NCI-H748 treated with DMSO at 0.1 percent for 48 hours (cell line): ENCODE data around the gene DCTN1.
"Not testable (repeated sequence)": the region's sequence is repeated elsewhere in the genome, so short reads cannot be mapped to it uniquely, and the experiment has no call there.

ENCODE experiments used
- DNase-seq: peaks from one replicate; lab custom pipeline; 2025; lab: John Stamatoyannopoulos, UW

The DCTN1 gene

GRCh38 chr2:74379851-74380789, at the start of gene DCTN1:
Gene DCTN1, minus strand, starts transcription at chr2:74380311. Its CDS starts 274 bp downstream, at chr2:74380037.
- DNase-seq = no peak

DNA sequence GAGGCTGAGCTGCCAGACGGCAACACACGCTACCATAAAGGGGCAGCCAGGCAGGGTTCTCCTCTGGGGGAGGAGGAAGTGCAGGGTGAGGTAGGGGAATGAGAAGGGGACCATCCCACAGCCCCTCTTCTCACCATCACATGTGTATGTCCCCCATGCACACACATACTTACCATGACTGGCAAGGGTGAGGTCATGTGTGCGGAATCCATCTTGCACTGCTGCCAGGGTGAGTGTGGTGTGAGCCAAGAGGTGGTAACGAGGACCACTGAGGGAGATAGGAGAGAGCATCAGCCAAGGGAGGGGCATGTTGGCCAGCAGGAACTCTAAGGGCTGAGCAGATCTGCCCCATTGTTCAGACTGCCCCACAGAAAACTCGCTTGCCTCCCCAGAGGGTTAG, 48.6 kb upstream of the DCTN1 start:
- no peak for DNase-seq

GRCh38 chr2:74427551-74427950, 47.4 kb upstream of the DCTN1 start:
- DNase-seq = no peak

DNA sequence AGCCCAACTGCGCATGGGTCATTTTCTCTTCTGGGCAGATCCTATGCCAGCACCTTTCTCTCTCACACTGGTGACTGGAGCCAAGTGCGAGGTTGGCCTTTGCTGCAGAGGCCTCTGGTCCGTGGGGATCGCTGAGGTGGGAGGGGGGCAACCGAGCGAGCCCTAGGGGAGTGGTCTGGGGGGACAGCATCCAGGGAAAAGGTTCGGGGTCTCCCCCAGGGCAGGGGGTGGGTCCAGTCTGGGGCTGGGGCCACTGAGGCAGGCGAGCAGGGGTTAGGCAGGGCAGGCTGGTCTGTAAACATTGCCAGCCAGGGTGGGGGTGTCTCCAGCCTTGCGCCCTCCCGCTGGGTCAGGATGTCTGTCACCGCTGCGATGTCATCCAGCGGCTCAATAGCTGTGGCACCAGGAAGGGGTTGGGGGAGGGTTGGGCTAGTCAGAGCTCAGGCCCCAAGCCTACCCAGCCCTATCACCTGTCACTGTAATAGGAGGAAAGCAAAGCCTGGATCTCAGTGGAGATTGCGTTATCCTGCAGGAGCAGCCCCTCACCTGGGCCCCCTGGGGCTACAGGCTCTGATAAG, 46.2 kb upstream of the DCTN1 start:
- DNase-seq = no peak

DNA sequence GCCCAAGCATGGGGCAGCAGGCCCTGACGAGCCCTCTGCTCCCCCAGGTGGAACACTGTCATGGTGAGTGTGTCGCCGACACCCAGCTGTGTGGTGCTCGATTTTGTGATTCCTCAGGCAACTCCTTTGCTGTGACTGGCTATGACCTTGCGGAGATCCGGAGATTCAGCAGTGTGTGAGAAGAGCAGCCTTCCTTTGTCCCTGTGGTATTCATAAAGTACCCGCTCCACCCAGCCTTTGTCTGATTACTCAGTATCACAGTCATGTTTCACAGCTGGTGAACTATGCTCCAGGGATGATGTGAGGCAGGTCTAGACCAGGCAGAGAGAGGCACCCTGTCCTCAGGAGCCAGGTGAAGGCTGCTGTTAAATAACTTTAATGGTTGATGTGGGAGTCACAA, 45.4 kb upstream of the DCTN1 start:
- no peak for DNase-seq

DNA sequence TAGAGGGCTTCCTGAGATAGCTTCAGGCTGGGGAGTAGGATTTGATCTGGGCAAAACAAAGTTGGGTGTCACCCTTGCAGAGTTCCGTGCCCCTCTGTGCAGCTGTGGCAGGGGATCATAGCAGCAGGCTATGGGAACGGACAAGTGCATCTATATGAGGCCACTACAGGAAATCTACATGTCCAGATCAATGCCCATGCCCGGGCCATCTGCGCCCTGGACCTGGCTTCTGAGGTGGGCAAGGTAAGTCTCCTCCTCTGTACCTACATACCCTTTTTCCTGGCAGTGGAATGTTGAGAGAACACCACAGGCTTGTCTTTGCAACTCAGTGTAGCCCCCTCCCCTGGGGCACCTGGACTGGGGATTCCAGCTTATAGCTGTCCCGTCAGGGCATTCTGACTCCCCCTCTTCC, 44.9 kb upstream of the DCTN1 start:
- DNase-seq = no peak

DNA sequence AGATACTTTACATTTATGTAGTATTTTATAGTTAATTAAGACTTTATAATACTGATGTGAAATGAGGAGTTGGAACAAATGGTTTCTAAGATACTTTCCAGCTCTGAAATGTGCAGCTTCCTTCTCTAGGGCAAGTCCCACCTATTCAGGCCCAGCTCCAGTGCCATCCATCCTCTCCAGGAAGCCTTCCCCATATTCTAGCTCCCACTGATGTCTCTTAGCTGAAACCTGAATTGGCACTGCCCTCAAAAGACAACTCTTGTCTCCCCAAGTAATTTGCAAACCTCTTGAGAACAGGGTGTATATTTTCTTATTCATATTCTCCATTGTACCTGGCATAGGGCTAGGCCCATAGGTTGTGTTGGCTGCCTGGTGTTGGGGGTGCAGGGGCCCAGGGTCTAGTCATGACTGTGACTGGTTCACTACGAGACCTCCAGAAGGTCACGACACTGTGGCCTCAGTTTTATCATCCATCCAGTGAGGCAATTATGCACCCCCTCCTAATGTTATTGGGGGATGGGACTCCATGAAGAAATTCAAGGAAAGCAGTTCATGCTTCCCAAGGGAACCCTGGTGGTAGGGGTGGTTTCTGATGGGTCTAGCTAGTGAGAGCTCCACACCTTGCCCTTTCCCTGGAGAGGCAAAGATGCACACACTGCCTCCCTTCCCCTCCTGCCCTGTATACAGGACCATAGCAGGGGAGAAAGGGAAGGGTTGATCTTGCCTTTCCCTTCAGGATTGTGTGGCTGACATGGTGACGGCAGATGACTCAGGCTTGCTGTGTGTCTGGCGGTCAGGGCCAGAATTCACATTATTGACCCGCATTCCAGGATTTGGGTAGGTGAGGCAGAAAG, 44.3 kb upstream of the DCTN1 start:
- DNase-seq = no peak

GRCh38 chr2:74423231-74424095, 43.4 kb upstream of the DCTN1 start:
- DNase-seq = no peak

- DNase-seq = peak; percentile 79
Measured at GRCh38 chr2:74421221-74421870, 41.2 kb upstream of the DCTN1 start, which contains the start of the genes C2orf81 and WDR54. Gene C2orf81, minus strand, starts transcription at chr2:74421619. Its CDS starts 59 bp downstream, at chr2:74421560. Gene WDR54, plus strand, starts transcription at chr2:74421730. Its CDS starts 424 bp downstream, at chr2:74422154.

- DNase-seq = not testable (repeated sequence)
Measured at GRCh38 chr2:74420443-74421103, 40.5 kb upstream of the DCTN1 start.

- no peak for DNase-seq
Measured at GRCh38 chr2:74420006-74420405, 39.9 kb upstream of the DCTN1 start.

DNA sequence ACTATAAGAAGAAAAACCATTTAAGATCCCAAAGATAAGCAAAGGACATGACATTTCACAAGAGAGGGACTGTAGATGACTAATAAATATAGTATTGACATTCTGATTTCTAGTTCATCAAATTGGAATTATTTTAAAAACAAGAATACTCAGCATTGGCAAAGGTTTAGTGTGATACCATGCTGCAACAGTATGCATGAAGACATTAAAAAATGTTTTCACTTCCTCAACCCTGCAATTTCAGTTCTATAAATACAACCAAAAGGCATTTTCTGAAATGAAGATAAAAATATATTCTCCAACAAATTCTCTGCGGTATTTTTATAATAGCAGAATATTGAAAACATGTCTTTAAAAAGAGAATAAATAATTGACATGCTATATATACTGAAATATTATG, 39.2 kb upstream of the DCTN1 start:
- no peak for DNase-seq

DNA sequence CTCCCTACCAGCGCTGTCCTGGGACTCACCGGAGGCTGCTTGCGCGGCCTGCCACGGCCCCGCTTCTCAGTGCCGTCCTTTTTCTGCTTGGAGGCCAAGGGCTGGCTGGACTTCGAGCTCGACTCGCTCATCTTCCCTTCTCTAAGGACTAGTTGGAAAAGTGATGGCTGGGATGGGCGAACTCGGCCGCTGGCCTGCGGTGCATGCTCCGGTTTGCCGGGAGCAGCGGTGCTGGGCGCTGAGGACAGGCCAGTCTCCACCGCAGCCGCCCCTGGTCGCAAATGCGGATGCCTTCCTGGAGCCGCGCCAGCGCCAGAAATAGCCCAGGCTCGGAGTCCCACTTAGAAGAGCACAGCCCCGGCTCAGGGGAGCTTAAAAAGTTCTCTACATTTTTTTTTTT, 38.2 kb upstream of the DCTN1 start:
- no peak for DNase-seq

DNA sequence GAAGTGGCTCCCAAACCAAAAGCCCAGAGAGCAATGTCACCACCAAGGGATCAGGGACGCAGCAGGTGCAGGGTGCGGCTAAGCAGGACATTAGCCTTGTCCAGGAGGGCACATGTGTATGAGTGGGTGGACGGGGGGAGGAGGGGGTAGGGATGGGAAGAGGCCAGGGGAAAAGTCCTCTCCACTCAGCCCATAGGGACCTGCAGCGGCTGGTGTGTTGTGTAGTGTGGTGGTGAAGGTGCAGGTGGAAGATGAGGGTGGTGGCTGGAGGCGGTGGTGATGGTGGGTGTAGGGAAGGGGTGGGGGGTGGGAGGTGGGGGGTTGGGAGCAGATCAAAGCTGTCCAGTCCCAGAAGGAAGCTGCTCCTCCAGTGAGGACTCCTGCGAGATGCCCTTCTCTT, 37.7 kb upstream of the DCTN1 start:
- DNase-seq = no peak

- DNase-seq = no peak
Measured at GRCh38 chr2:74417197-74417596, 37.1 kb upstream of the DCTN1 start.

DNA sequence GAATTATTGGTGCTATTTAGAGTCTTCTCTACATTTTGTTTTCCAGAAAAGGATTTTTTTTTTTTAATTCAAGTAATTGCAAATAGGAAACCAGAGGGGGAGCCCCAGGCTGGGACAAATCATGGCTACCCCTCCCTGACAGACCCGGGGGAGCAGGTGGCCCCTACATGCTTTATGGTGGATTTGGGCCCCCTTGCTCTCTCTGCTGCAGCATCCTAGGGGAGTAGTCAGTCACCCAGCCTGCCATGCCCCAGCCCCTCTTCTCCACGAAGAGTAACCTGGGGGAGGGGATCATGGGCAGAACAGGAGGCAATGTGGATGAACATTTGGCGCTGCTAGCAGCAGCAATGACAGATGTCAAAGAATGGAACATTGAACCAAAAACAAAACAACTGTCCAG, 36.7 kb upstream of the DCTN1 start:
- DNase-seq = no peak

GRCh38 chr2:74415762-74416395, 35.8 kb upstream of the DCTN1 start:
- DNase-seq = no peak

DNA sequence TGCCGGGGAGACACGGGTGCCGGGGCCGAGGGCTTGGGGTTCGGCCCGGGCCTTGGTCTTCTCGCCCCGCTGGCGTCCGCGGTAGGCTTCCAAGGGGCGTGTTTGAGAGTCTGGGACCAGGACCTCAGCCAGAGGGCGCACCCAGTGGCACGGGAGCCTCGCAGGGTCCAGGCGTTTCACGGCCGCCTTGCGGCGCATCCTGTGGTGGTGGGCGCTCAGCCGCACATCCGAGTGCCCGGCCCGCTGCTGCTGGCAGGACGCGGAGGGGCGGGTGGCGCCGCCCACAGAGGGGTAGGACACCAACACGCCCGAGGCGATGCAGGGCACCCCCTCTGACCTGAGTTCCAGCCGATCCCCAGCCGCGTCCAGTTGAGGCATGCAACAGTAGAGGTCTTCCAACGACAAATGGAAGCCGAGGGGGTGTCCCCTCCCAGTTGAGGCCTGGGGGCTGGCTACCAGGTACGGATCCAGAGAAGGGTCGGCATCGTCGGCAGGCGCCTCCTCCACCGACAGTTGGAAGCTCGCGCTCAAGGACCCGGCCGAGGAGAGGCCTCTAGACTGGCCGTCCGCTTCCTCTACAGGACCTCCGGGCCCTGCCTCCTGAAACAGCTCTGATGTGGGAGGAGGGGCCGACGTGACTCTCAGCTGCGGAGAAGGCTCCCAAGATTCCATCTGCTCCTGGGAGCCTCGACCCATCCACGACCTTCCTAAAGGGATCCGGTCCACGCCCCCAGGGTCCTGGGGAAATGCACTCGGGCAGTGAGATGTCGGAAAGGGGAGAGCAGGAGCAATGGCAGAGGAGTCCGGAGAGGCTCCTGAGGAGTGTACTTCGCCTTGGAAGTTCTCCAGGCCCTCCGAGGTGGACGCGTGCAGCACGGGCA, 35.0 kb upstream of the DCTN1 start:
- DNase-seq = no peak

DNA sequence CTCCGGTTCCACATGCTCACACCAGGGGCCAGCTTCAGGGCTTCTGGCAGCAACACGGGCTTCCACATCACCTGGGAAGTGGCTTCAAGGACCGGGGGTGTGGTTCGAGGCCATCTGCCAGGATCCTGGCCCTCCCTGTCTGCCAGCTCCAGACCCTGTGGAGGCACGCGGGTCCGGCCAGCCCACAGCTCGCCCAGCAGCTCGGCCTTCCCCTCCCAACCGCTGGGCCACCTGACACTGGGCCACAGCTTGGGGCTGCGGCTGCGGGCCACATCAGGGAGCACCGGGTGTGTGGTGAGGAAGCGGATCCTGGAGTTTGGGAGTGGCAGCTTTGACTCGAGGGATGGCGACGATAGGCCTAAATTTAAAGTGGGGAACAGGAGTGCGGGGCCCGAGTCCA, 34.3 kb upstream of the DCTN1 start:
- no peak for DNase-seq
